IMR-90 (cell line): ENCODE data around the gene CELA2A. TPM values are rescaled to one million over a fixed set of nuclear protein-coding genes. Genes with fewer than 3 reads are reported as not detected.

ENCODE experiments used
- ATAC-seq: fragments of 200-7000 bp; cut with Tn5 transposase; 2 replicates; pipeline ENCODE4 v1.9.1; 2020; ENCODE audit warnings: low read depth, mild to moderate bottlenecking, moderate library complexity
- BruUV-seq: library from RNA; stranded (reverse); fragments of 400-500 nt; replicated peaks from 2 replicates; lab custom pipeline; 2021; lab: Mats Ljungman, UMichigan
- CTCF ChIA-PET: fragments of 300-600 bp; formaldehyde crosslinking; extraction: SDS; loops from one replicate; lab custom pipeline; 2021; ENCODE audit warnings: antibody characterized with exemption; lab: Yijun Ruan, JAX
- POLR2A ChIA-PET: fragments of 300-600 bp; sonication (Branson Sonifier 250); formaldehyde crosslinking; loops from one replicate; lab custom pipeline; 2022; ENCODE audit warnings: antibody characterized with exemption; ENCODE audit not compliant: unreplicated experiment; lab: Charles Lee
- DNase-seq: peaks from one replicate; pipeline ENCODE4 v3.0.0; 2013
- H2AFZ ChIP-seq: replicated peaks from 2 replicates; pipeline ENCODE3; 2013; ENCODE audit warnings: low read length, mild to moderate bottlenecking; ENCODE audit not compliant: poor library complexity
- H2AK5ac ChIP-seq: 2 replicates; pipeline ENCODE4 v1.6.1; 2013; ENCODE audit warnings: low read depth, low read length, inconsistent platforms
- H2AK9ac ChIP-seq: replicated peaks from 2 replicates; pipeline ENCODE3; 2013; ENCODE audit warnings: mild to moderate bottlenecking, low read depth, low read length, moderate library complexity; ENCODE audit not compliant: poor library complexity
- H2BK120ac ChIP-seq: 2 replicates; pipeline ENCODE4 v1.6.1; 2013; ENCODE audit warnings: low read depth, low read length, inconsistent platforms
- H2BK15ac ChIP-seq: 3 replicates; pipeline ENCODE4 v1.6.1; 2013; ENCODE audit warnings: low read depth, low read length, inconsistent platforms
- H2BK20ac ChIP-seq: 2 replicates; pipeline ENCODE4 v1.6.1; 2013; ENCODE audit warnings: low read depth, mild to moderate bottlenecking, inconsistent platforms, low read length, moderate library complexity
- H2BK5ac ChIP-seq: 2 replicates; pipeline ENCODE4 v1.6.1; 2013; ENCODE audit warnings: mild to moderate bottlenecking, low read depth, low read length, inconsistent platforms; ENCODE audit not compliant: poor library complexity, severe bottlenecking
- H3K14ac ChIP-seq: replicated peaks from 2 replicates; pipeline ENCODE4 v1.6.1; 2013; ENCODE audit warnings: low read depth, low read length, inconsistent platforms
- H3K18ac ChIP-seq: 2 replicates; pipeline ENCODE4 v1.6.1; 2013; ENCODE audit warnings: low read depth, low read length, control low read depth
- H3K23ac ChIP-seq: 2 replicates; pipeline ENCODE4 v1.6.1; 2013; ENCODE audit warnings: low read depth, low read length, inconsistent platforms
- H3K27ac ChIP-seq: 2 replicates; pipeline ENCODE4 v1.5.1; 2013; ENCODE audit warnings: mild to moderate bottlenecking, control low read depth, low read length; ENCODE audit not compliant: insufficient read depth
- H3K27me3 ChIP-seq: 2 replicates; pipeline ENCODE4 v1.6.1; 2013; ENCODE audit warnings: low read length; ENCODE audit not compliant: control insufficient read depth, insufficient read depth
- H3K36me3 ChIP-seq: 2 replicates; pipeline ENCODE4 v1.6.1; 2013; ENCODE audit warnings: low read length, mixed read lengths; ENCODE audit not compliant: control insufficient read depth, insufficient read depth
- H3K4ac ChIP-seq: 2 replicates; pipeline ENCODE4 v1.6.1; 2013; ENCODE audit warnings: low read depth, low read length, inconsistent platforms
- H3K4me1 ChIP-seq: 2 replicates; pipeline ENCODE4 v1.6.1; 2013; ENCODE audit warnings: low read length, mixed read lengths; ENCODE audit not compliant: control insufficient read depth, insufficient read depth
- H3K4me2 ChIP-seq: 2 replicates; pipeline ENCODE4 v1.6.1; 2013; ENCODE audit warnings: low read depth, mild to moderate bottlenecking, control low read depth, low read length, moderate library complexity
- H3K4me3 ChIP-seq: 2 replicates; pipeline ENCODE4 v1.5.1; 2013; ENCODE audit warnings: low read depth, mild to moderate bottlenecking, control low read depth, low read length, moderate library complexity; ENCODE audit not compliant: insufficient read depth
- H3K56ac ChIP-seq: 2 replicates; pipeline ENCODE4 v1.6.1; 2013; ENCODE audit warnings: low read length, inconsistent platforms; ENCODE audit not compliant: insufficient read depth; ENCODE audit errors: extremely low read depth
- H3K79me1 ChIP-seq, 2 experiments: 2 replicates each; pipeline ENCODE4 v1.6.1; 2013; ENCODE audit warnings: low read length in 2 of 2, inconsistent platforms in 1 of 2, low read depth in 1 of 2
- H3K9ac ChIP-seq: 2 replicates; pipeline ENCODE4 v1.6.1; 2013; ENCODE audit warnings: low read depth, low read length, control low read depth
- H3K9me1 ChIP-seq: 2 replicates; pipeline ENCODE4 v1.6.1; 2013; ENCODE audit warnings: low read length, inconsistent platforms; ENCODE audit not compliant: insufficient read depth
- H3K9me3 ChIP-seq: 2 replicates; pipeline ENCODE4 v1.6.1; 2013; ENCODE audit warnings: low read length; ENCODE audit not compliant: control insufficient read depth, insufficient read depth
- H4K20me1 ChIP-seq: 2 replicates; pipeline ENCODE4 v1.6.1; 2013; ENCODE audit warnings: low read length, inconsistent platforms; ENCODE audit not compliant: insufficient read depth
- H4K5ac ChIP-seq: 2 replicates; pipeline ENCODE4 v1.6.1; 2013; ENCODE audit warnings: mild to moderate bottlenecking, low read depth, low read length, control low read depth
- H4K8ac ChIP-seq, 2 experiments: 2 replicates each; pipeline ENCODE4 v1.6.1; 2013; ENCODE audit warnings: low read depth in 2 of 2, low read length in 2 of 2, control low read depth in 1 of 2, inconsistent platforms in 1 of 2
- H4K91ac ChIP-seq: 2 replicates; pipeline ENCODE4 v1.6.1; 2013; ENCODE audit warnings: low read depth, low read length, inconsistent platforms; ENCODE audit not compliant: insufficient read depth
- FOS ChIP-seq: fragments of 150-350 bp; IDR thresholded peaks from 2 replicates; pipeline ENCODE4 v1.6.1; 2016; ENCODE audit warnings: low read depth, low read length
- MAFK ChIP-seq: IDR thresholded peaks from 2 replicates; pipeline ENCODE4 v1.6.1; 2012; ENCODE audit warnings: low read depth, low read length, improper control_type of control experiment
- RAD21 ChIP-seq: IDR thresholded peaks from 2 replicates; pipeline ENCODE4 v1.6.1; 2012; ENCODE audit warnings: low read length, improper control_type of control experiment
- RFX5 ChIP-seq: IDR thresholded peaks from 2 replicates; pipeline ENCODE4 v1.8.0; 2012; ENCODE audit warnings: low read depth, mild to moderate bottlenecking, low read length, moderate library complexity
- WGBS, 2 experiments: methylation state at CpG; one replicate each; pipeline versions ENCODE4 v1.1.5 to v1.1.7; 2013; ENCODE audit warnings: missing lambda C conversion rate in 2 of 2; ENCODE audit not compliant: insufficient read length in 1 of 2; ENCODE audit errors: extremely low coverage in 2 of 2; 5-methylcytosine and 5-hydroxymethylcytosine counted together
- dilution Hi-C: fragments of 300-500 bp; cut with HindIII; formaldehyde crosslinking; loops from one replicate; pipeline ENCODE4 v1.14.3; 2018; ENCODE audit warnings: low sequenced_read_pairs; ENCODE audit not compliant: unreplicated experiment
- in situ Hi-C: fragments of 300-500 bp; cut with MboI; formaldehyde crosslinking; loops from 3 replicates; pipeline ENCODE4 v1.14.3; 2019; ENCODE audit warnings: low sequenced_read_pairs, inconsistent platforms, mixed read lengths
- intact Hi-C: fragments of 100-400 bp; cut with micrococcal nuclease; formaldehyde crosslinking; loops from 2 replicates; pipeline ENCODE4 v1.10.0; 2022
- polyA plus RNA-seq, 3 experiments: library from polyadenylated mRNA; depleted of rRNA; stranded (reverse); fragments of >200 nt; gene quantifications; 2 replicates each; pipeline ENCODE4 v1.2.3, GENCODE V29; 2012; ENCODE audit warnings: low replicate concordance in 1 of 3
- total RNA-seq: library from RNA; depleted of rRNA; stranded (reverse); fragments of >200 nt; gene quantifications from 2 replicates; pipeline ENCODE4 v1.2.3, GENCODE V29; 2012
- TF ChIP-seq, protein P1 (sequence below): fragments of 150-350 bp; IDR thresholded peaks from 2 replicates; pipeline ENCODE4 v1.6.1; 2016; ENCODE audit warnings: low read depth, mild to moderate bottlenecking, low read length, moderate library complexity, borderline replicate concordance

CELA2A gene
- total and polyA plus RNA-seq, 2 of the 4 experiments (the other 2 are of a cell fraction), result not detected

DNA sequence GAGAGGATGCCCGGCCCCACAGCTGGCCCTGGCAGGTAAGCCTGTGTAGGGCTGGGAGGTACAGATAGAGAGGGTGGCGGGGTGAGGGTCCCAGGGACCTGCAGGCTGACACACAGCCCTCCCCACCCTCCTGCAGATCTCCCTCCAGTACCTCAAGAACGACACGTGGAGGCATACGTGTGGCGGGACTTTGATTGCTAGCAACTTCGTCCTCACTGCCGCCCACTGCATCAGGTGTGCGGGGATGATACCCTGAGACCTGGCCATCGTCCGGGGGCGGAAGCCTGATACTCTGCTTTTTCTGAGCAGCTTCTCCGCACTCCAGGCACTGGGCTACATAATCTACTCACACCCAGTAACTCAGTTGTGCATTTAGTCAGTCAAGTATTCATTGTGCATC is 16.2 kb upstream of the CELA2A start:
- no peak for ATAC-seq
- Histone ChIP-seq H3K18ac (no peak overlapping the region), H3K14ac (no peak overlapping the region), H2BK120ac (no peak overlapping the region), H3K27ac (no peak overlapping the region), H3K4me2 (no peak overlapping the region), H3K9ac (no peak overlapping the region), H3K4me3 (no peak overlapping the region), H4K91ac (no peak overlapping the region), H4K20me1 (no peaks in the 10 kb centered on the region), H2AK9ac (no peak overlapping the region), H4K8ac (no peak overlapping the region), H3K9me1 (peaks cover under 1% of the 10 kb centered on the region), H2BK15ac (no peak overlapping the region), H3K27me3 (peaks cover 19% of the 10 kb centered on the region; the same call in 1 of the 2 replicates), H2BK20ac (no peak overlapping the region), H3K56ac (no peak overlapping the region), H3K23ac (no peak overlapping the region), H3K36me3 (no peaks in the 10 kb centered on the region), H4K5ac (no peak overlapping the region), H3K4me1 (no peaks in the 10 kb centered on the region), H2AK5ac (no peak overlapping the region), H3K79me1 (no peaks in the 10 kb centered on the region), H3K4ac (no peak overlapping the region), H2BK5ac (no peak overlapping the region), H3K9me3 (no peaks in the 10 kb centered on the region), H2AFZ (no peak overlapping the region)
- ChIA-PET POLR2A (no interaction called here), CTCF (no interaction called here)
- DNase-seq, result no peak
- TF ChIP-seq MAFK (no peak), RFX5 (no peak), RAD21 (no peak), FOS (no peak)
- TF ChIP-seq, protein P1, sequence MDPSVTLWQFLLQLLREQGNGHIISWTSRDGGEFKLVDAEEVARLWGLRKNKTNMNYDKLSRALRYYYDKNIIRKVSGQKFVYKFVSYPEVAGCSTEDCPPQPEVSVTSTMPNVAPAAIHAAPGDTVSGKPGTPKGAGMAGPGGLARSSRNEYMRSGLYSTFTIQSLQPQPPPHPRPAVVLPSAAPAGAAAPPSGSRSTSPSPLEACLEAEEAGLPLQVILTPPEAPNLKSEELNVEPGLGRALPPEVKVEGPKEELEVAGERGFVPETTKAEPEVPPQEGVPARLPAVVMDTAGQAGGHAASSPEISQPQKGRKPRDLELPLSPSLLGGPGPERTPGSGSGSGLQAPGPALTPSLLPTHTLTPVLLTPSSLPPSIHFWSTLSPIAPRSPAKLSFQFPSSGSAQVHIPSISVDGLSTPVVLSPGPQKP, result no peak
- intact Hi-C loops, result no loop called here
- WGBS, 2 experiments, result 85% methylated on average over 4 of the region's 13 CpGs; no CpG with 5 or more reads in 1 of the 2 experiments
- dilution Hi-C loops, result no loop called here
- in situ Hi-C loops, result no loop called here
- BruUV-seq, result no TSS peak
